HL-60 (cell line): ENCODE data around the gene FBXO11.

Experiments used
- DNase-seq, 2 experiments: peaks; one replicate each; pipeline ENCODE4 v3.0.0-alpha.2; 2010 to 2020; ENCODE audit warnings: low read depth in 1 of 2, low spot score in 1 of 2
- H3K27ac ChIP-seq: fragments of 250-450 bp; sonication (Bioruptor Pico); replicated peaks from 2 replicates; pipeline ENCODE4 v1.5.1; 2020; ENCODE audit warnings: mild to moderate bottlenecking, moderate library complexity
- H3K27me3 ChIP-seq: fragments of 250-450 bp; sonication (Bioruptor Pico); 2 replicates; pipeline ENCODE4 v1.5.1; 2021; ENCODE audit warnings: mild to moderate bottlenecking, moderate library complexity; ENCODE audit not compliant: insufficient read depth, poor library complexity, severe bottlenecking
- H3K4me3 ChIP-seq: replicated peaks from 2 replicates; pipeline ENCODE4 v1.5.1; 2011; ENCODE audit warnings: mild to moderate bottlenecking, control low read depth, low read length; ENCODE audit not compliant: insufficient read depth
- GABPA ChIP-seq: IDR thresholded peaks from 2 replicates; pipeline ENCODE4 v1.6.1; 2012; ENCODE audit warnings: low read depth
- POLR2AphosphoS5 ChIP-seq: IDR thresholded peaks from 2 replicates; pipeline ENCODE4 v1.6.1; 2012; ENCODE audit warnings: low read depth
- SPI1 ChIP-seq: IDR thresholded peaks from 2 replicates; pipeline ENCODE4 v1.6.1; 2012; ENCODE audit warnings: low read depth, mild to moderate bottlenecking, borderline replicate concordance
- TF ChIP-seq, protein P1 (sequence below): IDR thresholded peaks from 2 replicates; pipeline ENCODE4 v1.6.1; 2012; ENCODE audit warnings: low read depth; ENCODE audit not compliant: insufficient replicate concordance
- TF ChIP-seq, protein P2 (sequence below): IDR thresholded peaks from one replicate; pipeline ENCODE4 v1.5.1; 2011; ENCODE audit warnings: low read length, control low read depth, inconsistent platforms; ENCODE audit not compliant: insufficient read depth

Gene FBXO11

DNA sequence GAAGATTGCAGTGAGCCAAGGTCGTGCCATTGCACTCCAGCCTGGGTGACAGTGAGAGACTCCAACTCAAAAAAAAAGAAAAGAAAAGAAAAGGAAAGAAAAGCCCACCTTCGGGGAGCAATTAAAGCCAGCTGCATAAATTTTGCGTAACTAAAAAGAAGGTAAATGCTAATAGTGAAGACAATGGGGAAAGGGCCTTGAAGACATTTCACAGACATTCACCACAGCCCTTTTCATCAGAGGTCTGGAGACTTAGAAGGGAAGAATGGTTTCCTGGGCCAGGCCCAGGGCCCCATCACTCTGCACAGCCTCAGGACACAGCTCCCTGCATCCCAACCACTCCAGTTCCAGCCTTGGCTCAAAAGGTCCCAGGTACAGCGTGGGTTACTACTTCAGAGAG, 158.4 kb downstream of the FBXO11 start:
- DNase-seq = no peak
- H3K4me3 ChIP-seq = no peak overlapping the region
- no peaks in the 10 kb centered on the region for H3K27me3 ChIP-seq
- TF ChIP-seq, protein P1, sequence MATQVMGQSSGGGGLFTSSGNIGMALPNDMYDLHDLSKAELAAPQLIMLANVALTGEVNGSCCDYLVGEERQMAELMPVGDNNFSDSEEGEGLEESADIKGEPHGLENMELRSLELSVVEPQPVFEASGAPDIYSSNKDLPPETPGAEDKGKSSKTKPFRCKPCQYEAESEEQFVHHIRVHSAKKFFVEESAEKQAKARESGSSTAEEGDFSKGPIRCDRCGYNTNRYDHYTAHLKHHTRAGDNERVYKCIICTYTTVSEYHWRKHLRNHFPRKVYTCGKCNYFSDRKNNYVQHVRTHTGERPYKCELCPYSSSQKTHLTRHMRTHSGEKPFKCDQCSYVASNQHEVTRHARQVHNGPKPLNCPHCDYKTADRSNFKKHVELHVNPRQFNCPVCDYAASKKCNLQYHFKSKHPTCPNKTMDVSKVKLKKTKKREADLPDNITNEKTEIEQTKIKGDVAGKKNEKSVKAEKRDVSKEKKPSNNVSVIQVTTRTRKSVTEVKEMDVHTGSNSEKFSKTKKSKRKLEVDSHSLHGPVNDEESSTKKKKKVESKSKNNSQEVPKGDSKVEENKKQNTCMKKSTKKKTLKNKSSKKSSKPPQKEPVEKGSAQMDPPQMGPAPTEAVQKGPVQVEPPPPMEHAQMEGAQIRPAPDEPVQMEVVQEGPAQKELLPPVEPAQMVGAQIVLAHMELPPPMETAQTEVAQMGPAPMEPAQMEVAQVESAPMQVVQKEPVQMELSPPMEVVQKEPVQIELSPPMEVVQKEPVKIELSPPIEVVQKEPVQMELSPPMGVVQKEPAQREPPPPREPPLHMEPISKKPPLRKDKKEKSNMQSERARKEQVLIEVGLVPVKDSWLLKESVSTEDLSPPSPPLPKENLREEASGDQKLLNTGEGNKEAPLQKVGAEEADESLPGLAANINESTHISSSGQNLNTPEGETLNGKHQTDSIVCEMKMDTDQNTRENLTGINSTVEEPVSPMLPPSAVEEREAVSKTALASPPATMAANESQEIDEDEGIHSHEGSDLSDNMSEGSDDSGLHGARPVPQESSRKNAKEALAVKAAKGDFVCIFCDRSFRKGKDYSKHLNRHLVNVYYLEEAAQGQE = no peak
- TF ChIP-seq, protein P2, sequence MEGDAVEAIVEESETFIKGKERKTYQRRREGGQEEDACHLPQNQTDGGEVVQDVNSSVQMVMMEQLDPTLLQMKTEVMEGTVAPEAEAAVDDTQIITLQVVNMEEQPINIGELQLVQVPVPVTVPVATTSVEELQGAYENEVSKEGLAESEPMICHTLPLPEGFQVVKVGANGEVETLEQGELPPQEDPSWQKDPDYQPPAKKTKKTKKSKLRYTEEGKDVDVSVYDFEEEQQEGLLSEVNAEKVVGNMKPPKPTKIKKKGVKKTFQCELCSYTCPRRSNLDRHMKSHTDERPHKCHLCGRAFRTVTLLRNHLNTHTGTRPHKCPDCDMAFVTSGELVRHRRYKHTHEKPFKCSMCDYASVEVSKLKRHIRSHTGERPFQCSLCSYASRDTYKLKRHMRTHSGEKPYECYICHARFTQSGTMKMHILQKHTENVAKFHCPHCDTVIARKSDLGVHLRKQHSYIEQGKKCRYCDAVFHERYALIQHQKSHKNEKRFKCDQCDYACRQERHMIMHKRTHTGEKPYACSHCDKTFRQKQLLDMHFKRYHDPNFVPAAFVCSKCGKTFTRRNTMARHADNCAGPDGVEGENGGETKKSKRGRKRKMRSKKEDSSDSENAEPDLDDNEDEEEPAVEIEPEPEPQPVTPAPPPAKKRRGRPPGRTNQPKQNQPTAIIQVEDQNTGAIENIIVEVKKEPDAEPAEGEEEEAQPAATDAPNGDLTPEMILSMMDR = no peak
- no peak for TF ChIP-seq POLR2AphosphoS5
- TF ChIP-seq SPI1 = no peak
- no peak for TF ChIP-seq GABPA
- no peak overlapping the region for H3K27ac ChIP-seq

DNA sequence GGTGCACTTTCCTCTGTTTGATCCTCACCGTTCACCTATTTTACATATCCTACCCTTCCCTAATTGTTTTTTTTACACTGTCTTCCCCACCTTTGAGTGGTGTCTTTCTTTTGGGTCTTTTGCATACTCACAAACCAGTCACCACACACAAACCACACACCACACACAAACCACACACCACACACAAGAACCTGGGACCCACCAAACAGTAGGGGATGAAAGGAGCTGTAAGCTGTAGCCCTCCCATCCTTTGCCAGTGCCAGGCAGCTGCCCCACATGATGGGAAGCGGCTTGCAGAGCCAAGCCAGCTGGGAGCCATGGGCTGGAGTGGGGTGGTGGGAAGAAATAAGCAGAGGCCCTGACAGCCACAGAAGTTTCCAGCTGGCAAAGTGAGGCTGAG, 162.2 kb downstream of the FBXO11 start:
- no peak for TF ChIP-seq SPI1
- no peaks in the 10 kb centered on the region for H3K27me3 ChIP-seq
- H3K27ac ChIP-seq = no peak overlapping the region
- H3K4me3 ChIP-seq = no peak overlapping the region
- no peak for DNase-seq

DNA sequence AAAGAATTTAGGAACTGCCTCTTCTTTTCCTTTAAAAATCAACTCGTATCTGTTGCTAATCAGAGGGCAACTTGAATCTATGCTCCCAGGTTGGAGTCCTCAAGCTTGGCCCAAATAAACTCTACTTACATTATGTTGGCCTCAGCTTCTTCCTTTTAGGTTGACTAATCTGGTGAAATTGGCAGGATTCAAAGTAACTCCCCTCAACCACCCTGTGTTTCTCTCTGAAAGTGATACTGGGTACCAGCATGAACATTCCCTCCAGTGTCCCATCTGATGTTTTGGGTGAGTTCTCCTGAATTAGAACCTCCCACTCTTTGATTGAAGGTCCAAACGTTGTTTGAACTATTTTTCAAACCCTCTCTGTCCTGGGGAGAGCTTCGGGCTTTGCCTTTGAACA, 164.7 kb downstream of the FBXO11 start:
- no peaks in the 10 kb centered on the region for H3K27me3 ChIP-seq
- H3K4me3 ChIP-seq = no peak overlapping the region
- TF ChIP-seq, protein P1 = no peak
- TF ChIP-seq, protein P2 = no peak
- TF ChIP-seq POLR2AphosphoS5 (no peak), SPI1 (no peak), GABPA (no peak)
- no peak for DNase-seq
- H3K27ac ChIP-seq = no peak overlapping the region

DNA sequence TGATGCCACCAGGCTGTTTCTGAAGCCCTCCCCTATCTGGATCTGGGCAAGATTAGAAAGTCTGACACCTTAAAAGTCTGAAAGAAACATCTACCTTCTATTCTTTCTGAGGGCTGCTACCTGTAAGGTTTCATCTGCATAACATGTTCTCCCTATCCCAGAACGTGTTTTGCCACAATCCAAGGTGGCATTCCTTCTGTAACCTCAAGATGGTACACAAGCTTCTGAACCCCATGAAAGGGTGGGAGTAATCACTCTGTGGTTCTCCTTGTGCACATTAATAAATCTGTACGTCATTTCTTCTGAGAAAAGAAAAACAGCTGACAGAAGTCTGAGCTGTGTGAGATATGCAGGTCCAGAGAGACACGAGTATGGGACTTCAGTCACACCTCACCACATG, 165.2 kb downstream of the FBXO11 start:
- Histone ChIP-seq H3K27ac (no peak overlapping the region), H3K4me3 (no peak overlapping the region), H3K27me3 (no peaks in the 10 kb centered on the region)
- no peak for DNase-seq
- TF ChIP-seq POLR2AphosphoS5 = no peak
- no peak for TF ChIP-seq GABPA
